ENCODE data around the gene CNGB1. TPM values are rescaled to one million over a fixed set of nuclear protein-coding genes. Genes with fewer than 3 reads are reported as not detected.

CNGB1 gene
- total and polyA plus RNA-seq, 8 donors: 0.03 to 0.23 (median 0.14) TPM; not detected in 1

GRCh38 chr16:57994778-57995177 is 23.9 kb upstream of the CNGB1 start:
- Histone ChIP-seq H3K4me3 (no peak overlapping the region), H3K4me1 (peaks cover 34 to 63% of the 10 kb centered on the region in 2 donors), H3K27ac (peak overlapping the region in 1 of 2 donors; percentile 55), H3K9me3 (no peaks in the 10 kb centered on the region), H3K27me3 (no peaks in the 10 kb centered on the region), H3K36me3 (peaks cover 0 to 36% of the 10 kb centered on the region in 2 donors)
- ATAC-seq (peak; percentile 38), DNase-seq (peak in 2 of 4 donors; percentile 80 to 90)
- intact Hi-C loops (cut with DNase I): no loop called here
- peak in 1 of 2 donors; percentile 59 for TF ChIP-seq CTCF (IDR thresholded peaks at IDR 0.05)

- TF ChIP-seq CTCF (IDR thresholded peaks at IDR 0.05): no peak
- H3K4me3 ChIP-seq: no peak overlapping the region
- H3K27me3 ChIP-seq: no peaks in the 10 kb centered on the region
- peaks cover 30 to 59% of the 10 kb centered on the region in 2 donors for H3K4me1 ChIP-seq
- no peaks in the 10 kb centered on the region for H3K9me3 ChIP-seq
- DNase-seq (peak in 1 of 4 donors; percentile 31), ATAC-seq (no peak)
- peaks cover 0 to 36% of the 10 kb centered on the region in 2 donors for H3K36me3 ChIP-seq
- intact Hi-C loops (cut with DNase I): no loop called here
- H3K27ac ChIP-seq: peak overlapping the region in 1 of 2 donors; percentile 55
Observed at GRCh38 chr16:57994361-57994760, 23.4 kb upstream of the CNGB1 start.

- Histone ChIP-seq H3K27me3 (no peaks in the 10 kb centered on the region), H3K4me3 (no peak overlapping the region)
- intact Hi-C loops (cut with DNase I): no loop called here
Observed at GRCh38 chr16:57993897-57994296, 23.0 kb upstream of the CNGB1 start.

GRCh38 chr16:57993438-57993837 is 22.5 kb upstream of the CNGB1 start:
- peaks cover 27 to 50% of the 10 kb centered on the region in 2 donors for H3K4me1 ChIP-seq
- intact Hi-C loops (cut with DNase I): no loop called here

More at GRCh38 chr16:57993897-57994296, 23.0 kb upstream of the CNGB1 start:
- peaks cover 0 to 36% of the 10 kb centered on the region in 2 donors for H3K36me3 ChIP-seq
- ATAC-seq (no peak), DNase-seq (peak in 1 of 4 donors; percentile 67)
- TF ChIP-seq CTCF (IDR thresholded peaks at IDR 0.05): no peak
- H3K4me1 ChIP-seq: peaks cover 28 to 54% of the 10 kb centered on the region in 2 donors
- H3K27ac ChIP-seq: peak overlapping the region in 1 of 2 donors; percentile 55
- no peaks in the 10 kb centered on the region for H3K9me3 ChIP-seq

GRCh38 chr16:57992084-57992483 is 21.2 kb upstream of the CNGB1 start:
- Histone ChIP-seq H3K4me3 (no peak overlapping the region), H3K4me1 (peaks cover 20 to 36% of the 10 kb centered on the region in 2 donors), H3K9me3 (no peaks in the 10 kb centered on the region), H3K27me3 (no peaks in the 10 kb centered on the region), H3K27ac (peak overlapping the region; percentile 28 to 71), H3K36me3 (peaks cover 0 to 26% of the 10 kb centered on the region in 2 donors)
- no peak for TF ChIP-seq CTCF (IDR thresholded peaks at IDR 0.05)
- intact Hi-C loops (cut with DNase I): no loop called here
- no peak for ATAC-seq
- DNase-seq: peak in 1 of 4 donors; percentile 37

More at GRCh38 chr16:57993438-57993837, 22.5 kb upstream of the CNGB1 start:
- Histone ChIP-seq H3K36me3 (peaks cover 0 to 36% of the 10 kb centered on the region in 2 donors), H3K4me3 (no peak overlapping the region), H3K27ac (peak overlapping the region; percentile 55 to 71), H3K27me3 (no peaks in the 10 kb centered on the region), H3K9me3 (no peaks in the 10 kb centered on the region)
- peak; percentile 15 for ATAC-seq
- TF ChIP-seq CTCF (IDR thresholded peaks at IDR 0.05): no peak
- DNase-seq: peak in 2 of 4 donors; percentile 36 to 41

Data from left lung (tissue), 10 donors.